ENCODE measurements around the gene PDS5A.
"Not testable (repeated sequence)": the region's sequence is repeated elsewhere in the genome, so short reads cannot be mapped to it uniquely, and the experiment has no call there.

PDS5A gene

DNA sequence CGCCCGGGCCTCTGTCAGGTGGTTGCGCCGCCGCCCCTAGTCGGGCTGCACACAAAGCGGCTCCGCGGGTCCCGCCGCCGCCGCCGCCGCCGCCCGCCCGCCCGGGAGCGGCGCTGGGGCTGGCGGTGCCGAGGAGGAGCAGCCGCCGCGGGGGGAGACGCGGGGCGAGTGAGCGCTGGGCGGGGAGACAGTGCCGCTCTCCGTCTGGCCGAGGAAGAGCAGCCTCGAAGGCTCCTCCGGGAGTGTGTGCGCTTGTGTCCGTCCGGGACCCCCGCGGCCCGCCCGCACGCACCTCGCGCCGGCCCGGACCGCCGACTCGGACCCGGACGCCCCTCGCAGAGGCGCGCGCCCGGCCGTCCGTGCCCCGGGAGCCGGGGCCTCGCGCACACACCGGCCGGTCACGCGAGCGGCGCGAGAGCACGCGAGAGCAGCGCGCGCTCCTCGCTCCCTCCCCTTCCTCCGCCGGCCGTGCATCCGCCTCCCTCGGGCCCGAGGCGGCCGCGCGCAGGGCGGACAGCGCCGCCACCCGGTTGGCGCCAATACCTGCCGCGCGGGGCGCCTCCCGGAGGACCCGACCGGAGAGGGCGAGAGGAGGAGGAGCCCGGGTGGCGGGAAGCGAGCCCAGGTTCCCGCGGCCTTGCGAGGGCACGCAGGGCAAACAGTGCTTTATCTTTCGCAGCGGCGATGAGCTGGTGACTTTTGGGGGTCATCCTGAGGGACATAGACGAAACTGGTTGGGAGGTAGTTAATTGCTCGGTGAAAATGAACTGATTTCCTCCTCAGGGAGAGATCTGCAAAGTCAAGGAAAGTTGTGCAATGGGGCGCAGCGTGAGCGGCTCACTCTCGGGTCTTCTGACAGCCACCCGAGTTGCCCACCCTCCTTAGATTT, at the start of gene PDS5A:
TSS of gene PDS5A (minus strand) at position 423 of the 889 bp plus-strand sequence. CDS start 1,334 bp downstream, outside the sequence.
- peak; percentile 61 to 94 for DNase-seq

GRCh38 chr4:40024049-40024448, 46.3 kb upstream of the PDS5A start:
- not testable (repeated sequence) for DNase-seq

- not testable (repeated sequence) for DNase-seq
Observed at GRCh38 chr4:40021116-40021515, 43.4 kb upstream of the PDS5A start.

GRCh38 chr4:40020221-40020620, 42.5 kb upstream of the PDS5A start:
- DNase-seq = no peak

- DNase-seq = no peak
Observed at GRCh38 chr4:40016007-40016406, 38.3 kb upstream of the PDS5A start.

GRCh38 chr4:40003986-40004385, 26.3 kb upstream of the PDS5A start:
- no peak for DNase-seq

- no peak for DNase-seq
Observed at GRCh38 chr4:40000711-40001110, 23.0 kb upstream of the PDS5A start.

- DNase-seq = no peak
Observed at GRCh38 chr4:39998659-39999345, 21.1 kb upstream of the PDS5A start.

DNA sequence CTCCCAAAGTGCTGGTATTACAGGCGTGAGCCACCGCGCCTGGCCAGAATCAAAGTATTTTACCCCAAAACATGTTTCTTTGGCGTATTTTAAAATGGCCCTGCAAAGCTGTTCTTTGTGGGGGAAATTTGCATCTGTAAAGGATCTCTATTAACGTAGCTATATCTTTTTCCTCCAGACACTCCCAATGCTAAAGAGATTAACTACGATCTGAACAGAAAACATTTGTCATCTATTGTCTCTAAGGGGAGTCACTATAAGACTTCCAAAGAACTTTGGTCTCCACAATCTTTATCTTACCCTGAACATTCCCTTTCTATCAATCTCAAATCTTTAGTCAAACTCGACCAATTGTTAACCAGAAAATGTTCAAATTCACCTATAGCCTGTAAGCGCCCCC, 19.1 kb upstream of the PDS5A start:
- DNase-seq = no peak

GRCh38 chr4:39994406-39994805, 16.7 kb upstream of the PDS5A start:
- no peak for DNase-seq

DNA sequence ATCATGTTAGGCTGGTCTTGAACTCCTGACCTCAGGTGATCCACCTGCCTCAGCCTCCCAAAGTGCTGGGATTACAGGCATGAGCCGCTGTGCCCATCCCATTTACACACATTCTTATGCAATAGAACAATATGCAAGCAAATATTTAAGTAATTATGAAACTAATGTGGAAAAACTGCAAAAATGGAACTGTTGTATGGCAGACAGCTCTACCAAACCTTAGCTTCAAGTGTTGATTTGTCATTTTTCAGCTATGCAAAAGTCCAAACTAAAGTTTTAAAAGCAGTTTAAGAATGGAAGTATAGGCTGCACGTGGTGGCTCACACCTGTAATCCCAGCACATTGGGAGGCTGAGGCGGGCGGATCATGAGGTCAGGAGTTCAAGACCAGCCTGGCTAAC, 11.7 kb upstream of the PDS5A start:
- DNase-seq = not testable (repeated sequence)

GRCh38 chr4:39987485-39987884, 9.8 kb upstream of the PDS5A start:
- no peak for DNase-seq

GRCh38 chr4:39978904-39979303, 1.2 kb upstream of the PDS5A start:
- DNase-seq = no peak

- no peak for DNase-seq
Observed at GRCh38 chr4:39978378-39978775, 666 bp upstream of the PDS5A start.

DNA sequence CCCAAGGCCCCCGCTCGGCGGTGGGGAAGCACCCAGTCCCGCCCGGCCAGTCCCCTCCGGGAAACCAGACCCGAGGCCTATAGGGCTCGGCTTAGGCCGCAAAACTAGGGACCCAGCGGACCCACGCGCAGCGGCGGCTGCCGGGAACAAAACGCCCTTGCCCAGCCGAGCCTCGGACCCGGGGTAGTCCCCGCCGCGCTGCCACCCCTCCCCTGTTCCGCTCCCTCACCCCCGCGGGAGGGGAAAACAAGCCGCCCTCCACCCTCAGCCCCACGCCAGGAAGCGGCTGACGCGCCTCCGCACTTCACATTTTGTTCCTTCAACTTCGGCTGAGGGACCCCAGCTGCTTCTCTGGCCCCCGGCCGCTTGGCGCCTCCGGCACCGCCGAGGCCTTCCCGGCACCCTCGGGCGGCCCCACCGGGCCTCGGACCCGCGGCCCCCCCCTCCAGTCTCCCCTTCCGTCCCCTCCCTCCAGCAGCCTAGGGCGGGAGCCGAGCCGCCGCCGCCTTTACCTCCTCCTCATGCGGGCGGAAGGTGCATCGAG, 694 bp downstream of the PDS5A start:
- no peak for DNase-seq

- DNase-seq = peak; percentile 54 to 66
Observed at GRCh38 chr4:39976141-39976944, 1.4 kb downstream of the PDS5A start.

DNA sequence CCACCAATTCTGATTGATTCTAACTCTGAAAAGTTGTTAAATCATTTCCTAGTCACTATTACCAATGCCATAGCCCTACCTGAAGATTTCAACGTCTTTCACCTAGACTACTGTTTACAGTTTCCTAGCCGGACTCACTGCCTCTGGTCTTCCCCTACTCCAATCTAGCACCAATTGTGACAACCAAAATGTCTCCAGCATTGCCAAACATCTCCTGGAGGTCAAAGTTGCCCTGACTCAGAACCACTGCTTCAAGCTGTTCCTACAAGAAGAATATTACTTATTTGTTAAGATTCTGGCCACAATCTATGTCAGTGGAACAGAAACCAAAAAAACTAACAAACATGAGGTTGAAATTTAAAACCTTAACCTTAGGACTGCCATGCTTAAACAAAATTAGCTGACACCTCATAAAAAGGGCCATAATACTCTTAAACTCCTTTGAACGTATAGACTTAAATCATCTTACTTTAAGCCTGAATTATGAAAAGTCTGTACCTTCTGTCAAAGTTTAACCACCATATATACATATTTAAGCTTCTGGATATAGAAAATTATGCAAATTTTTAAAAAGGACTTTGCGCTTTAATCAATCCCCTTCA, 2.1 kb downstream of the PDS5A start:
- no peak for DNase-seq

GRCh38 chr4:39973052-39973451, 4.7 kb downstream of the PDS5A start:
- not testable (repeated sequence) for DNase-seq

DNA sequence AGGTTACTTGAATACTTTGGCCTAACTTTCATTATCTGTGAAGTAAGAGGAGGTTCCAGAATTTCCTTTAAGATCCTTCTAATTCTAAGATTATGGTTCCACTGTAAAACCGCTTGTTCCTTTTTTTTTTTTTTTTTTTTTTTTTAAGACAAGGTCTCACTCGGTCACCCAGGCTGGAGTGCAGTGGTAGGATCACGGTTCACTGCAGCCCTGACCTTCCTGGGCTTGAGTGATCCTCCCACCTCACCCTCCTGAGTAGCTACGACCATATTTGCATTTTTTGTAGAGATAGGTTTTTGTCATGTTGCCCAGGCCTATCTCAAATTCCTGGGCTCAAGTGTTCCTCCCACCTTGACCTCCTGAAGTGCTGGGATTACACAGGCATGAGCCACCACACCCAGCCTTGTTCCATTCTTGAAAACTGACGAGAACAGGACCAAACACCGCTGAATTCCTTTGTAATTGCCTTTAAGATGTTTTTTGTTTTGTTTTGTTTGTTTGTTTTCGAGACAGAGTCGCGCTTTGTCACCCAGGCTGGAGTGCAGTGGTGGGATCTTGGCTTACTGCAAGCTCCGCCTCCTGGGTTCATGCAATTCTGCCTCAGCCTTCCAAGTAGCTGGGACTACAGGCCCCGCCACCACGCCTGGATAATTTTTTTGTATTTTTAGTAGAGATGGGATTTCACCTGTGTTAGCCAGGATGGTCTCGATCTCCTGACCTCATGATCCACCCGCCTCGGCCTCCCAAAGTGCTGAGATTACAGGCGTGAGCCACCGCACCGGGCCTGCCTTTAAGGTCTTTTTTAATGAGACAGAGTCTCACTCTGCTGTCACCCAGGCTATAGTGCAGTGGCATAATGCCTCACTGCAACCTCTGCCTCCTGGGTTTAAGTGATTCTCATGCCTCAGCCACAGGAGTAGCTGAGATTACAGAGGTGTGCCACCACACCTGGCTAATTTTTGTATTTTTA, 6.8 kb downstream of the PDS5A start:
- DNase-seq = no peak

- DNase-seq = no peak
Observed at GRCh38 chr4:39963656-39964055, 14.1 kb downstream of the PDS5A start.

GRCh38 chr4:39961311-39961877, 16.3 kb downstream of the PDS5A start:
- DNase-seq = no peak

All from NCI-H187 (cell line).